Uterus (tissue), 4 donors: ENCODE results near the gene MTSS2. TPM values are rescaled to one million over a fixed set of nuclear protein-coding genes. Genes with fewer than 3 reads are reported as not detected.

Experiments
- DNase-seq, 2 donors: peaks; one replicate each; pipeline ENCODE4 v3.0.0-alpha.2; 2019 to 2020
- H3K27ac ChIP-seq, 2 donors: fragments of 200-600 bp; sonication (generic); 1 replicate in 1 of 2; 2 replicates in 1 of 2; pipeline ENCODE4 v1.5.1; 2016 to 2018
- H3K27me3 ChIP-seq, 2 donors: fragments of 200-600 bp; sonication (generic); one replicate each; pipeline ENCODE4 v1.5.1; 2018 to 2019; ENCODE audit warnings: control low read depth in 1 of 2
- H3K36me3 ChIP-seq, 2 donors: fragments of 200-600 bp; sonication (generic); one replicate each; pipeline ENCODE4 v1.5.1; 2019; ENCODE audit warnings: control low read depth in 1 of 2
- H3K4me1 ChIP-seq, 2 donors: fragments of 200-600 bp; sonication (generic); one replicate each; pipeline ENCODE4 v1.5.1; 2018 to 2019; ENCODE audit warnings: control low read depth in 1 of 2
- H3K4me3 ChIP-seq, 2 donors: fragments of 200-600 bp; sonication (generic); 1 replicate in 1 of 2; 2 replicates in 1 of 2; pipeline ENCODE4 v1.5.1; 2018 to 2019; ENCODE audit warnings: mild to moderate bottlenecking in 1 of 2
- H3K9me3 ChIP-seq, 2 donors: fragments of 200-600 bp; sonication (generic); one replicate each; pipeline ENCODE4 v1.5.1; 2019; ENCODE audit warnings: control low read depth in 1 of 2
- POLR2A ChIP-seq, 2 donors: fragments of 450-650 bp; IDR thresholded peaks; one replicate each; pipeline ENCODE4 v1.6.1; 2016; ENCODE audit warnings: antibody characterized with exemption in 2 of 2, mild to moderate bottlenecking in 1 of 2, moderate library complexity in 1 of 2
- intact Hi-C: fragments of 100-400 bp; cut with DNase I; formaldehyde crosslinking; loops from one replicate; pipeline ENCODE4 v1.15.1; 2023; ENCODE audit warnings: low total_unique reads
- total RNA-seq, 4 donors: library from RNA; depleted of rRNA in 3 of 4; stranded (reverse); fragments of >200 nt in 3 of 4; gene quantifications; one replicate each; pipeline versions ENCODE4 v1.1.0 to v1.2.4, GENCODE V29; 2014 to 2023
- TF ChIP-seq, protein P1 (sequence below), 4 experiments: fragments of 200-600 bp in 2 of 4; fragments of 450-650 bp in 2 of 4; sonication (generic) in 2 of 4; IDR thresholded peaks; one replicate each; pipeline ENCODE4 v1.5.1; 2016 to 2019; ENCODE audit warnings: antibody characterized with exemption in 4 of 4, mild to moderate bottlenecking in 2 of 4, moderate library complexity in 1 of 4
- donor health status: DM: yes; HTN: yes; CAD: no.

MTSS2 gene
- total RNA-seq, 4 donors from 2014 or later = 11.2 to 142 (median 18.2) TPM

DNA sequence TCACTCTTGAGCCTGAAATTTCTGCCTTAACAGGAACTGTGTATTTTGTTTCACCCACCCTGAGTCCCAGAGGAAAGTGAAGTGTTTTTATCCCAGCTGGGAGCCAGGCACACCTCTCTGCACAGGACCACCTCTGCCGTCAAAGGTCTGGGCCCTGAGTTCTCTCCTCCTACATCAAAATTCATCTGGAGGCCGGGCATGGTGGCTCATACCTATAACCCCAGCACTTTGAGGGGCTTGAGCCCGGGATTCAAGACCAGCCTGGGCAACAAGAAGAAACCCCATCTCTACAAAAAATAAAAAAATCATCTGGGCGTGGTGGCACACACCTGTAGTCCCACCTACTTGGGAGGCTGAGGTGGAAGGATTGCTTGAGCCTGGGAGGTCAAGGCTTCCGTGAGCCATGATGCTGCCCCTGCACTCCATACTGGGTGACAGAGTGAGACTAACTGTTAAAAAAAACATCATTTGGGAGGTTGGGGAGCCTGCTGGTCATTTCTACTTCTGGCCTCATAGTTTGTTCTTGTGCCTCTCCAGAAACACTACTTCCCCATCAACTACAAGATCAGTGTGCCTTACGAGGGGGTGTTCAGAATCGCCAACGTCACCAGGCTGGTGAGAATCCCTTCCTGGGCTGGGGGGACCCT lies 29.7 kb downstream of the MTSS2 start:
- H3K27me3 ChIP-seq = no peaks in the 10 kb centered on the region
- H3K27ac ChIP-seq = no peak overlapping the region
- no peak for DNase-seq
- H3K4me3 ChIP-seq = no peak overlapping the region
- no peaks in the 10 kb centered on the region for H3K36me3 ChIP-seq
- no peaks in the 10 kb centered on the region for H3K9me3 ChIP-seq
- intact Hi-C loops = loop anchor here (10.0 kb wide), 1 partner anchor 131 kb away; the partner anchor contains the start of genes COG4 and SF3B3
- TF ChIP-seq POLR2A (IDR thresholded peaks at IDR 0.05) = no peak
- no peaks in the 10 kb centered on the region for H3K4me1 ChIP-seq

DNA sequence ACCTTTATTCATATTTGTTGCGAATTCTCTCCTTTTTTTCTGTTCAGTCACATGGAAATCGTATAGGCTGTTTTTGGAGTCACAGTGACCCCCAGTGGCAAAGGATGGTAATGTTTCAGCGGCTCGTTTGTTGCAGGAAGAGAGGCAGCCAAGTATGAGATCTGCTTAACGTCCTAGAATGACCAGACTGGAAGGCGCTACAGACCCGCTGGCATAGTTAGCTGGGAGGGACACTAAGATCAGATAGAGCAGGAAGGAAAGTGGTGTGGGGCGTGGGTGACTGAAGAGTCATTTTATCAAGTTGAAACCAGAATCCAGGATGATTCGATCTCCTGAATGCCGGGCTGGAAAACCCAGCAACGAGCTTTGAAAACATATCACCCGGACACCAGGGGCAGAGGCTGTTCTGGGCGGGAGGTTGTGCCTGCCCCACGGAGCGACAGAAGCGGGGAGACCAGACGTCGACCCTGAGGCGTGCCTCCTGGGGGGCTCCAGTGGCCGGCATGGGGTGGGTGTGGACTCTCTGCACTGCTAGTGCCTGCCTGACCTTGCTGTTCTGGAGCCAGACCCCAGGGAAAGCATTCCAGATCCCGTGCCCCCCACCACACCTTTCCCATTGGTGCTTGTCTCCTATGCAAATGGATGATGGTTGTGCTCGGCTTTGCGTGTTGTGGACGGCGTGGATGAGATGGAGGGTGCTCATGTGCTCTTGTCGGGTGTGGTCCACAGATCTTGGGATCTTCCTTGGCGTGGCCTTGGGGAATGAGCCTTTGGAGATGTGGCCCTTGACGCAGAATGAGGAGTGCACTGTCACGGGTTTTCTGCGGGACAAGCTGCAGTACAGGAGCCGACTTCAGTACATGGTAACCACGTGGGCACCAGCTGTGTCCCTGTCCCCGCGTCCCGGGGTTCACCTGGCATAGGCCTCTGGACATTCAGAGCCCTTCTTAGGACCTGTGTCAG lies 31.8 kb downstream of the MTSS2 start:
- intact Hi-C loops = loop anchor here (10.0 kb wide), 1 partner anchor 129 kb away; the partner anchor contains the start of genes COG4 and SF3B3
- TF ChIP-seq, protein P1, sequence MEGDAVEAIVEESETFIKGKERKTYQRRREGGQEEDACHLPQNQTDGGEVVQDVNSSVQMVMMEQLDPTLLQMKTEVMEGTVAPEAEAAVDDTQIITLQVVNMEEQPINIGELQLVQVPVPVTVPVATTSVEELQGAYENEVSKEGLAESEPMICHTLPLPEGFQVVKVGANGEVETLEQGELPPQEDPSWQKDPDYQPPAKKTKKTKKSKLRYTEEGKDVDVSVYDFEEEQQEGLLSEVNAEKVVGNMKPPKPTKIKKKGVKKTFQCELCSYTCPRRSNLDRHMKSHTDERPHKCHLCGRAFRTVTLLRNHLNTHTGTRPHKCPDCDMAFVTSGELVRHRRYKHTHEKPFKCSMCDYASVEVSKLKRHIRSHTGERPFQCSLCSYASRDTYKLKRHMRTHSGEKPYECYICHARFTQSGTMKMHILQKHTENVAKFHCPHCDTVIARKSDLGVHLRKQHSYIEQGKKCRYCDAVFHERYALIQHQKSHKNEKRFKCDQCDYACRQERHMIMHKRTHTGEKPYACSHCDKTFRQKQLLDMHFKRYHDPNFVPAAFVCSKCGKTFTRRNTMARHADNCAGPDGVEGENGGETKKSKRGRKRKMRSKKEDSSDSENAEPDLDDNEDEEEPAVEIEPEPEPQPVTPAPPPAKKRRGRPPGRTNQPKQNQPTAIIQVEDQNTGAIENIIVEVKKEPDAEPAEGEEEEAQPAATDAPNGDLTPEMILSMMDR (IDR thresholded peaks at IDR 0.05) = peak; percentile 86 to 96 (median 94)
- no peak for TF ChIP-seq POLR2A (IDR thresholded peaks at IDR 0.05)
- Histone ChIP-seq H3K4me1 (no peaks in the 10 kb centered on the region), H3K27ac (peak overlapping the region; percentile 29), H3K9me3 (no peaks in the 10 kb centered on the region), H3K4me3 (no peak overlapping the region), H3K36me3 (no peaks in the 10 kb centered on the region), H3K27me3 (no peaks in the 10 kb centered on the region)
- DNase-seq = peak; percentile 87 to 91

DNA sequence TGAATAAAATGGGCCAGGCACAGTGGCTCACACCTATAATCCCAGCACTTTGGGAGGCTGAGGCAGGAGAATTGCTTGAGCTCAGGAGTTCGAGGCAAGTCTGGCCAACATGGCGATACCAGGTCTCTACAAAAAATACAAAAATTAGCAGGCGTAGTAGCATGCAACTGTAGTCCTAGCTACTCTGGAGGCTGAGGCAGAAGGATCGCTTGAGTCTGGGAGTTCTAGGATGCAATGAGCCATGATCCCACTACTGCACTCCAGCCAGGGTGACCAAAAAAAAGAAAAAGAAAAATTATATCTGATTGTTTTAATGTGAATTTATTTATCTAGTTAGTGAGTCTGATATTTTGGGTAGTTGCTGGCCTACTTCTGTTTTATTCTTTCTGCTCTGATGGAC lies 32.4 kb downstream of the MTSS2 start:
- TF ChIP-seq, protein P1 (IDR thresholded peaks at IDR 0.05) = no peak
- TF ChIP-seq POLR2A (IDR thresholded peaks at IDR 0.05) = no peak
- Histone ChIP-seq H3K4me1 (no peaks in the 10 kb centered on the region), H3K9me3 (no peaks in the 10 kb centered on the region), H3K36me3 (no peaks in the 10 kb centered on the region), H3K27ac (no peak overlapping the region), H3K27me3 (no peaks in the 10 kb centered on the region), H3K4me3 (no peak overlapping the region)
- DNase-seq = no peak
- intact Hi-C loops = loop anchor here (10.0 kb wide), 1 partner anchor 129 kb away; the partner anchor contains the start of genes COG4 and SF3B3

DNA sequence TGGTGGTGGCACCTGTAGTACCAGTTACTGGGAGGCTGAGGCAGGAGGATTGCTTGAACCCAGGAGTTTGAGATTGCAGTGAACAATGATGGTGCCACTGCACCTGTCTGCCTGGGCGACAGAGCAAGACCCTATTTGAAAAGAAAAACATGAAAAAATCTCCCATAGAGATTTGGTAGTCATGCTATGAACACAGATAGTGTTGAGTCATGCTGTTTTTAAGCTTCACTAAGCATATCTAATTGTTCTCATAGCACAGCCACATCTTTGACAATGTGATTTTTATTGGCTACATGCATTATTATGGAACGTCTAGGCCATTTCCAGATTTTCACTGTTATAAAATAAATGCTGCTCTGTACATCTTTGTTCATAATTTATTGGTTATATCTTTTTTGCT lies 33.5 kb downstream of the MTSS2 start:
- no peaks in the 10 kb centered on the region for H3K9me3 ChIP-seq
- H3K27me3 ChIP-seq = no peaks in the 10 kb centered on the region
- no peak for DNase-seq
- H3K4me3 ChIP-seq = no peak overlapping the region
- H3K4me1 ChIP-seq = no peaks in the 10 kb centered on the region
- no peak overlapping the region for H3K27ac ChIP-seq
- TF ChIP-seq, protein P1 (IDR thresholded peaks at IDR 0.05) = no peak
- no peak for TF ChIP-seq POLR2A (IDR thresholded peaks at IDR 0.05)
- no peaks in the 10 kb centered on the region for H3K36me3 ChIP-seq
- intact Hi-C loops = loop anchor here (10.0 kb wide), 1 partner anchor 128 kb away; the partner anchor contains the start of genes COG4 and SF3B3

DNA sequence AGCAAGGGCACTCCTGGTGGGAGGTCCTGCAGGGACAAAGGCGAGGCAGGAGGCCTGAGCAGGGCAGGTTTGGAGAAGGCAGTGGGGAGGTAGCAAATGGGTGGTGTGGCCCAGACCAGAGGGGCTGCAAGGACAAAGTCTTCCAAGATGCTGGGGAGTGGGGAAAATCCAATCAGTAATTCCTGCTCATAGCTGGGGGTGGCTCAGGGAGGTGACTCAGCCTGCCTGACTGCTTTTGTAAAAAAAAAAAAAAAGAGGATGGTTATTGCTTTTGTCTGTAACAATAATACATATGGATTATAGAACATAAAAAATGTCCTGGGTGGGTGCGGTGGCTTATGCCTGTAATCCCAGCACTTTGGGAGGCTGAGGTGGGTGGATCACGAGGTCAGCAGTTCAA lies 34.3 kb downstream of the MTSS2 start:
- TF ChIP-seq POLR2A (IDR thresholded peaks at IDR 0.05) = no peak
- TF ChIP-seq, protein P1 (IDR thresholded peaks at IDR 0.05) = no peak
- Histone ChIP-seq H3K4me1 (no peaks in the 10 kb centered on the region), H3K4me3 (no peak overlapping the region), H3K9me3 (no peaks in the 10 kb centered on the region), H3K36me3 (no peaks in the 10 kb centered on the region), H3K27ac (no peak overlapping the region), H3K27me3 (no peaks in the 10 kb centered on the region)
- intact Hi-C loops = loop anchor here (10.0 kb wide), 1 partner anchor 127 kb away; the partner anchor contains the start of genes COG4 and SF3B3
- DNase-seq = no peak
